ENCODE results near the gene TTF2.

DNA sequence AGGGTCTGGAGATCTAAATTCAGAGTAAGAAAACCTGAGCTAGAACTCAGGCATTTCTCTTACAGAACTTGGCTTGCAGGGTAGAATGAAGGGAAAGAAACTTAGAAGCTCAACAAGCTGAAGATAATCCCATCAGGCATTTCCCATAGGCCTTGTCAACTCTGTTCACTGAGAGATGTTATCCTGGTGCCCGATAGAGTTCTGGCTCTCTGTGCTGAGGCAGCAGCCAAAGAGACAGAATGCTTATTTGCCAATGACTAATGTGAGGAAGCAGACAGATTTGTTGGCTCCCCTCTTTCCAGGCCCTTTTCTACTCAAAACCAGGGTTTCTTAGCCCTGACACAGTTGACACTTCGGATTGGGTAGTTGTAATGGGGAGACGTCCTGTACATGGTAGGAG lies 83.7 kb downstream of the TTF2 start:
- TF ChIP-seq, protein P1, sequence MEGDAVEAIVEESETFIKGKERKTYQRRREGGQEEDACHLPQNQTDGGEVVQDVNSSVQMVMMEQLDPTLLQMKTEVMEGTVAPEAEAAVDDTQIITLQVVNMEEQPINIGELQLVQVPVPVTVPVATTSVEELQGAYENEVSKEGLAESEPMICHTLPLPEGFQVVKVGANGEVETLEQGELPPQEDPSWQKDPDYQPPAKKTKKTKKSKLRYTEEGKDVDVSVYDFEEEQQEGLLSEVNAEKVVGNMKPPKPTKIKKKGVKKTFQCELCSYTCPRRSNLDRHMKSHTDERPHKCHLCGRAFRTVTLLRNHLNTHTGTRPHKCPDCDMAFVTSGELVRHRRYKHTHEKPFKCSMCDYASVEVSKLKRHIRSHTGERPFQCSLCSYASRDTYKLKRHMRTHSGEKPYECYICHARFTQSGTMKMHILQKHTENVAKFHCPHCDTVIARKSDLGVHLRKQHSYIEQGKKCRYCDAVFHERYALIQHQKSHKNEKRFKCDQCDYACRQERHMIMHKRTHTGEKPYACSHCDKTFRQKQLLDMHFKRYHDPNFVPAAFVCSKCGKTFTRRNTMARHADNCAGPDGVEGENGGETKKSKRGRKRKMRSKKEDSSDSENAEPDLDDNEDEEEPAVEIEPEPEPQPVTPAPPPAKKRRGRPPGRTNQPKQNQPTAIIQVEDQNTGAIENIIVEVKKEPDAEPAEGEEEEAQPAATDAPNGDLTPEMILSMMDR (conservative IDR thresholded peaks at IDR 0.05; ENCODE audit: low read depth in 2 of 2) = no peak
- no peak for TF ChIP-seq EZH2phosphoT487 (IDR thresholded peaks at IDR 0.05; ENCODE audit: unreplicated experiment)
- TF ChIP-seq POLR2AphosphoS5 (IDR thresholded peaks at IDR 0.05; ENCODE audit: low read depth) = no peak
- TF ChIP-seq STAT1 (IDR thresholded peaks at IDR 0.05; ENCODE audit: unreplicated experiment) = no peak
- TF ChIP-seq, protein P2, sequence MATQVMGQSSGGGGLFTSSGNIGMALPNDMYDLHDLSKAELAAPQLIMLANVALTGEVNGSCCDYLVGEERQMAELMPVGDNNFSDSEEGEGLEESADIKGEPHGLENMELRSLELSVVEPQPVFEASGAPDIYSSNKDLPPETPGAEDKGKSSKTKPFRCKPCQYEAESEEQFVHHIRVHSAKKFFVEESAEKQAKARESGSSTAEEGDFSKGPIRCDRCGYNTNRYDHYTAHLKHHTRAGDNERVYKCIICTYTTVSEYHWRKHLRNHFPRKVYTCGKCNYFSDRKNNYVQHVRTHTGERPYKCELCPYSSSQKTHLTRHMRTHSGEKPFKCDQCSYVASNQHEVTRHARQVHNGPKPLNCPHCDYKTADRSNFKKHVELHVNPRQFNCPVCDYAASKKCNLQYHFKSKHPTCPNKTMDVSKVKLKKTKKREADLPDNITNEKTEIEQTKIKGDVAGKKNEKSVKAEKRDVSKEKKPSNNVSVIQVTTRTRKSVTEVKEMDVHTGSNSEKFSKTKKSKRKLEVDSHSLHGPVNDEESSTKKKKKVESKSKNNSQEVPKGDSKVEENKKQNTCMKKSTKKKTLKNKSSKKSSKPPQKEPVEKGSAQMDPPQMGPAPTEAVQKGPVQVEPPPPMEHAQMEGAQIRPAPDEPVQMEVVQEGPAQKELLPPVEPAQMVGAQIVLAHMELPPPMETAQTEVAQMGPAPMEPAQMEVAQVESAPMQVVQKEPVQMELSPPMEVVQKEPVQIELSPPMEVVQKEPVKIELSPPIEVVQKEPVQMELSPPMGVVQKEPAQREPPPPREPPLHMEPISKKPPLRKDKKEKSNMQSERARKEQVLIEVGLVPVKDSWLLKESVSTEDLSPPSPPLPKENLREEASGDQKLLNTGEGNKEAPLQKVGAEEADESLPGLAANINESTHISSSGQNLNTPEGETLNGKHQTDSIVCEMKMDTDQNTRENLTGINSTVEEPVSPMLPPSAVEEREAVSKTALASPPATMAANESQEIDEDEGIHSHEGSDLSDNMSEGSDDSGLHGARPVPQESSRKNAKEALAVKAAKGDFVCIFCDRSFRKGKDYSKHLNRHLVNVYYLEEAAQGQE (IDR thresholded peaks at IDR 0.05; ENCODE audit: unreplicated experiment) = no peak
- no peak for TF ChIP-seq CREB1 (CRISPR knock-in tag; IDR thresholded peaks at IDR 0.05; ENCODE audit: low read depth)
- TF ChIP-seq EZH2 (IDR thresholded peaks at IDR 0.05; ENCODE audit: low read depth, unreplicated experiment) = no peak
- TF ChIP-seq ETS1 (IDR thresholded peaks at IDR 0.05) = no peak
